BJ (cell line): ENCODE results near the gene PHKB. TPM values are rescaled to one million over a fixed set of nuclear protein-coding genes. Genes with fewer than 3 reads are reported as not detected.

ENCODE experiments used
- CTCF ChIA-PET: fragments of 350-600 bp; formaldehyde crosslinking; extraction: SDS; loops from one replicate; lab custom pipeline; 2021; ENCODE audit warnings: antibody characterized with exemption, inconsistent platforms; lab: Yijun Ruan, JAX
- POLR2A ChIA-PET: fragments of 300-600 bp; sonication (Branson Sonifier 250); formaldehyde crosslinking; extraction: SDS; loops from one replicate; lab custom pipeline; 2021; ENCODE audit warnings: antibody characterized with exemption; lab: Charles Lee
- DNase-seq: peaks from one replicate; pipeline ENCODE4 v3.0.0-alpha.2; 2011; ENCODE audit warnings: low read depth
- H3K27me3 ChIP-seq: 2 replicates; pipeline ENCODE4 v1.6.0; 2011; ENCODE audit warnings: low read length; ENCODE audit not compliant: control insufficient read depth, insufficient read depth
- H3K36me3 ChIP-seq: 2 replicates; pipeline ENCODE4 v1.5.1; 2011; ENCODE audit warnings: low read length; ENCODE audit not compliant: control insufficient read depth, insufficient read depth
- H3K4me3 ChIP-seq: 2 replicates; pipeline ENCODE4 v1.5.1; 2011; ENCODE audit warnings: low read depth, mild to moderate bottlenecking, control low read depth, low read length
- CTCF ChIP-seq: IDR thresholded peaks from 2 replicates; pipeline ENCODE4 v1.5.1; 2011; ENCODE audit warnings: low read depth, mild to moderate bottlenecking, control low read depth, inconsistent platforms, low read length, moderate library complexity; ENCODE audit not compliant: insufficient read depth
- polyA plus RNA-seq: library from polyadenylated mRNA; depleted of rRNA; stranded (reverse); fragments of >200 nt; gene quantifications from 2 replicates; pipeline ENCODE4 v1.2.3, GENCODE V29; 2011

The PHKB gene
- polyA plus RNA-seq, 1 experiment, result 44.9 TPM

- Histone ChIP-seq H3K36me3 (no peaks in the 10 kb centered on the region), H3K27me3 (no peaks in the 10 kb centered on the region), H3K4me3 (no peak overlapping the region)
- POLR2A ChIA-PET, result no interaction called here
- no peak for TF ChIP-seq CTCF
- no peak for DNase-seq
- CTCF ChIA-PET, result interaction anchor here (1.6 kb wide), 1 partner anchor 587 kb away, joined by 3 read pairs; no protein-coding TSS in a partner anchor
Observed at GRCh38 chr16:47728205-47728604, 267.1 kb downstream of the PHKB start.

GRCh38 chr16:47729701-47730100, 268.6 kb downstream of the PHKB start:
- no peak for TF ChIP-seq CTCF
- Histone ChIP-seq H3K36me3 (no peaks in the 10 kb centered on the region), H3K27me3 (no peaks in the 10 kb centered on the region), H3K4me3 (no peak overlapping the region)
- CTCF ChIA-PET, result interaction anchor here (0.7 kb wide), 1 partner anchor 56 kb away, joined by 3 read pairs; no protein-coding TSS in a partner anchor
- no peak for DNase-seq
- POLR2A ChIA-PET, result no interaction called here

- POLR2A ChIA-PET, result no interaction called here
- H3K4me3 ChIP-seq, result no peak overlapping the region
Observed at GRCh38 chr16:47731252-47731651, 270.1 kb downstream of the PHKB start.

GRCh38 chr16:47732122-47732521, 271.0 kb downstream of the PHKB start:
- Histone ChIP-seq H3K36me3 (no peaks in the 10 kb centered on the region), H3K4me3 (no peak overlapping the region), H3K27me3 (no peaks in the 10 kb centered on the region)
- no peak for DNase-seq
- TF ChIP-seq CTCF, result no peak
- CTCF ChIA-PET, result no interaction called here
- POLR2A ChIA-PET, result no interaction called here

More at GRCh38 chr16:47731252-47731651, 270.1 kb downstream of the PHKB start:
- CTCF ChIA-PET, result interaction anchor here (1.1 kb wide), 1 partner anchor 433 kb away, joined by 3 read pairs; no protein-coding TSS in a partner anchor
- H3K36me3 ChIP-seq, result no peaks in the 10 kb centered on the region
- no peak for TF ChIP-seq CTCF
- DNase-seq, result peak; percentile 47
- H3K27me3 ChIP-seq, result no peaks in the 10 kb centered on the region

GRCh38 chr16:47732523-47733111, 271.5 kb downstream of the PHKB start:
- ChIA-PET CTCF (interaction anchor here (0.6 to 1.2 kb wide), 3 partner anchors 65 to 434 kb away, joined by 3 read pairs; no protein-coding TSS in a partner anchor), POLR2A (no interaction called here)
- no peak overlapping the region; the same call in 1 of the 2 replicates for H3K4me3 ChIP-seq
- no peaks in the 10 kb centered on the region for H3K36me3 ChIP-seq
- TF ChIP-seq CTCF, result no peak
- peak; percentile 82 for DNase-seq
- no peaks in the 10 kb centered on the region for H3K27me3 ChIP-seq
